GM18526 (cell line): ENCODE results near the gene SRPX.

Experiments used
- POLR2A ChIP-seq: IDR thresholded peaks from 3 replicates; pipeline ENCODE4 v1.6.1; 2011; ENCODE audit not compliant: insufficient read length; ENCODE audit errors: extremely low read depth

Gene SRPX

DNA sequence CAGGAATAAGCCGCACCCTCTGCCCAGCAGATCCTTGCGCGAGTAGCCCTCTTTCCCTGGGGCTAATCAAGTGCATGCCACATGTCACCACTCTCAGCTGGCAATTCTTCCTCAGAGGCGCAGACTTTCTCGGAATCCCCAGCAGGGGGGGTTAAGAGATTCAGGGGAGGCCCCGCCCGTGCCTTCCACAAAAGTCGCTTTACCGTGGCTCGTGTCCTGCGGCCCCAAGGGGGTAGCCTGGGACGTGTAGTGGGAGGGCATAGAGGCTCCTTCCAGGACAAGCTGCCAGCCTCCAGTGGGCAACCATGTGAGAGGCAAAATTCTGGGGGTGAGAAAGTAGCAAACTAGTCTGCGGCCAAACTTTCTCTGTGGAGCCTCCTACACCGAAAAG lies 652 bp downstream of the SRPX start:
- TF ChIP-seq POLR2A: no peak

GRCh38 chrX:38216642-38217041 lies 4.0 kb downstream of the SRPX start:
- TF ChIP-seq POLR2A: no peak

DNA sequence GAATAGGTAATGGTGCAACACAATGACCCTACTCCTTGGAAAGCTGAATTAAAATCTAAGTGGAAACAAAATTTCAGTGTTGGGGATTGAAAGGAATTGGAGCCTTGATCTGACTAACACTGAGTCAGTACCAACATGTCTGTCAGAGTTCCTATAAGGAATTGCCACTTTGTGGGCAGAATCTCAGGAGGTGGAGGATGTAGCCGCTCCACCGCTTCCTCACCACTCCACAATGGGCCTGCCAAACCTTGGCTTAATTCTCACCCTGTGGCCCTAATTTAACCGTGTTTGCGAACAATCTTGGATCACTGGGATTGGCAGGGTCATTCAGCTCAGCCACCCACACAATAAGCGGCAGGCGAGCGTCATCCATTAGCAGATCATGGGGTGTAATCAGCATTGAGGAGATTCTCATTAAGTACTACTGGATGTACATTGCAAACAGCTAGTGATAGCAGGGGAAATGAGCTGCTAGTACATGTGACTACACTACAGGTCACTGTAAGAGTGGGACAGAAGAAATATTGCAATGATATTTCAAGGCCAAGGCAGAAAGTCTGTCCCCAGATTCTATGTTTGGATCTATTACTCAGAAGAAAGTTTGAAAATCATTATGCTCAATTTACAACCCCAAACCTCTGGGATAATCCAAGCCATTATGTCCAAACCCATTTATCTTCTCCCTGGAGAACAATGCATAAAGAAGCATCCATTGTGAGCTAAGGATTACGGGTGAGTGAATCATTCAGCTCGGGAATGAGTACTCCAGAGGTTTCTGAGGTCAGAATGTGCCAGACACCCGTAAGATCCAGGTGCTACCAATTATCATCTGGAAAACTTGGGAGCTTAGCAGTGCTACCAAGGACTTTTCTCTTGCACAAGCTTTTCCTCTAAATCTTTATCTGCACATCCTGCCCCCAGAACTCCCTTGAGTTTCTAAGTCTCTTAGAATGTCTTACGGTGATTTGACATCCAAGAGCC lies 5.8 kb downstream of the SRPX start:
- no peak for TF ChIP-seq POLR2A

DNA sequence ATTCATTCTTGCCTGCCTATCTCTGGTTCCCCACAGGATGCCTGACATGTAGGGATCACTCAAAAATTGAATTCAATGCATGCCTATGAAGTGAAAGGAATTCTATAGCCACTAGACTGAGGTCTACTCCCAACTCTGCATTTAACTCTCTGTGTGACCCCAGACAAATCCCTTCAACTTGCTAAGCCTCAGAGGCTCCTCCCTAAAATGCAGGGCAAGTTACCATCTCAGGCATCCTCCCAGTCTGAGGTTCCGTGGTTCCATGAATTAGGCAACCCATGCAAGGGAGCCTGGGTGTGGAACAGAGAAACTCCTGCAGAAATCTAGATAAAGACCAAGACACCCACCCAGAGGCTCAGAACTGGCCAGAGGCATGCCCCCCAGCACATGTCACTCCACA lies 6.6 kb downstream of the SRPX start:
- TF ChIP-seq POLR2A: no peak

- no peak for TF ChIP-seq POLR2A
These were observed 8.6 kb downstream of the SRPX start for GRCh38 chrX:38211891-38212635.

DNA sequence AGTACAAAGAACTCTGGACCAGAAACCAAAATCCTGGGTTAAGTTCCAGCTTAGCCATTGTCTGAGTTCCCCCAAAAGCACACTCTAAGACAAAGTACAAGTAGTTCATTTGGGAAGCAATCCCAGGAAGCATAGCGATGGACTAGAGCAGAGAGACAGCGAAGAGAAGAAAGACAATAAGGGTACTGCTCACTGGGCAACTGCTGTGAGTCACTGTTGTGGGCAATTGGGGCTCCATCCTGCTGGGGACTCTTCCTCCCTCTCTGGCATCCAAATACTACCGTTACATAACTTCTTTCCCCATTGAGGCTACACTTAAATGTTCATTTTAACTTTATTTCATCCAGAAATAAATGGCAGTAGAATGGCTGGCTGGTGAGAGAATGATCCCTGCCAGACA lies 14.1 kb downstream of the SRPX start:
- no peak for TF ChIP-seq POLR2A

GRCh38 chrX:38206036-38206435 lies 14.6 kb downstream of the SRPX start:
- no peak for TF ChIP-seq POLR2A

DNA sequence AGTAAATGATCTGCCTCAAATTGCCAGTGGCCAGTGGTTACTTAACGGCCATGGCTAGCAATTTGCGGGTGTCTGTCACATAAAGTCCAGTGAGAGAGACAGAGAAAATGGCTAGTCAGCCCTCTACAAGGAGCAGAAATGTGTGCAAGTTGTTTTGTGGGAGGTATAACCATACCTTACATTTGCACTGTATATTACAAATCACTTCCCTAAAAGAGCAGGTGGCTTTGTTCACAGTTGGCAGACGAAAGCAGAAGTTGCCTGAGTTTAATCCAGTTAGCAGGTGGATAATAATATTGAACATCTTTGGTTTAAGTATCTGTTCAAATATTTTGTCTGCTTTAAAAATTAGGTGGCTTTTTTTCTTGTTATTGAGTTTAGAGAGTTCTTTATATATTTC lies 15.6 kb downstream of the SRPX start:
- TF ChIP-seq POLR2A: no peak

- TF ChIP-seq POLR2A: no peak
These were observed 28.5 kb downstream of the SRPX start for GRCh38 chrX:38192007-38192810.

- TF ChIP-seq POLR2A: no peak
These were observed 31.0 kb downstream of the SRPX start for GRCh38 chrX:38189431-38190250.

GRCh38 chrX:38183596-38183995 lies 37.1 kb downstream of the SRPX start:
- TF ChIP-seq POLR2A: no peak

DNA sequence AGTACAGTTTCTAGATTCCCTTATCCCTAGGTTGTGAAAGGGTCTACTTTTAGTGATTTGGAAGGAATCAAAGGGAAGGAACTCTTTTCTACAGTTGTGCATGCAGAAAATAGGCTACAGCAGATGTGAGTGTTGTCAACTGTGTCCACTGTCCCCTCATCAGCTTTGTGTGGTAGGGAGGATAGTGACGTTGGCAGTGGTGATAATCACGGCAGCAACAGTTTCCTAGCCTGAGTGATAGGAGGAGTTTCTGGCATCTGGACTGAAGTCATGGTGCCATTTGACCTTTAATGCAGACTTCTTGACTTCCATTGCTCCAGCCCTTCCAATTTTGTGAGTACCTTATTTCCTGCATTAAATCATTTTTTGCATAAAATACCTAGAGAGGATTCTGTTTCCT lies 39.3 kb downstream of the SRPX start:
- TF ChIP-seq POLR2A: no peak

DNA sequence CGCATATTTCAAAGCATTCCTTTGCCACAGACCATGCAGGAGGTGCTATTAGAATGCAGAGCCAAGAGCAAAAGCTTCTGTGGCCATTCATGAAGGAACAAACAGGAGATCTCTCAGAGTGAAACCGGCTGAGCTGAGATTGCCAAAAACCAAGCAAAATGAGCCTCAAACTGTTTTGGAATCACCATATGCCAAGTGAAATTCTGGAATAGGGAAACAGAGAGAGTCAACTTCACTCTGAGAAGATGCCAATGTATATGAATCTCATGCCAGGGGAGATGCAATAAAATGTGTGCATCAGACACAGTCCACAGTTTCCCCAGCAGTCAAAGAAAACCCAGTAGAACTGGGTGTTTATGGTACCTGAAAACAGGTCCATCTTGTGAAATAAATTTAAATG lies 42.3 kb downstream of the SRPX start:
- no peak for TF ChIP-seq POLR2A

DNA sequence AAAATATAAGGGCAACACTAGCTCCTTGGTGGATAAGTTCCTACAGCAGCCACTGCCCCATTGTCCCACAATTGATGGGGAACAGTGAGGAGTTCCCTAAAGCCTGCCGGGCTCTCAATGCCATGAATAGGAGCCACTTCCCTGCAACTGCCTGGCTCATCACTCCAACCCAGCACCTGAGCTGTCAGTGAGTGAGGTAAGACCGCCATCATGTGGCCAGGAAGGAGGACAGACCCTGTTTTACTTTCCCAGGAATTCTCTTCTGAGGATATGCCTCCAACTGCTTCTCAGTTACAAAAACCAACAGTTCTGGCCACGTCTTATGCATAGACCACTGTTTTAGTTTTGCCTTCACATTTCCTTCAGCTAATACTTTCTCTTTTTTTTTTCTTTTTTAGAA lies 45.5 kb downstream of the SRPX start:
- TF ChIP-seq POLR2A: no peak

- TF ChIP-seq POLR2A: no peak
These were observed 48.1 kb downstream of the SRPX start for GRCh38 chrX:38172596-38172995.
